Measurements from ENCODE around the gene SEZ6L.

DNA sequence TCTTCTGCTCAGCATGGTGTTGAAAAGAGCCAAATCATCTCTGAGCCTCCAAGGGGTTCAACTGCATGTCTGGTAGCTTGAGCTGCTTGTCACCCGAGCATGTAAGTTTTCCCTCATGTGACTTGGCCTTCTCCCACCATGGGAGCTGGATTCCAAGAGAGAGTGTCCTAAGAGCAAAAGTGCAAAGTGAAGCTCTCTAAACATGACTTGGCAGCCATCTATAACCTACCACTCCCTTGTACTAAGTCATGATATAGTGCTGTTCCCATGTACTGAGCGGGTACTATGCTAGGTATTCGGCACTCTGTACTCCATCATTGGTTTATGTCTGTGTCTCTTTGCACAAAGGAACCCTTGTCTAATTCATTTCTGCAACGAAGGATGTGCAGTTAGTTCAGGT lies 19.1 kb downstream of the SEZ6L start:
- TF ChIP-seq, protein P1, sequence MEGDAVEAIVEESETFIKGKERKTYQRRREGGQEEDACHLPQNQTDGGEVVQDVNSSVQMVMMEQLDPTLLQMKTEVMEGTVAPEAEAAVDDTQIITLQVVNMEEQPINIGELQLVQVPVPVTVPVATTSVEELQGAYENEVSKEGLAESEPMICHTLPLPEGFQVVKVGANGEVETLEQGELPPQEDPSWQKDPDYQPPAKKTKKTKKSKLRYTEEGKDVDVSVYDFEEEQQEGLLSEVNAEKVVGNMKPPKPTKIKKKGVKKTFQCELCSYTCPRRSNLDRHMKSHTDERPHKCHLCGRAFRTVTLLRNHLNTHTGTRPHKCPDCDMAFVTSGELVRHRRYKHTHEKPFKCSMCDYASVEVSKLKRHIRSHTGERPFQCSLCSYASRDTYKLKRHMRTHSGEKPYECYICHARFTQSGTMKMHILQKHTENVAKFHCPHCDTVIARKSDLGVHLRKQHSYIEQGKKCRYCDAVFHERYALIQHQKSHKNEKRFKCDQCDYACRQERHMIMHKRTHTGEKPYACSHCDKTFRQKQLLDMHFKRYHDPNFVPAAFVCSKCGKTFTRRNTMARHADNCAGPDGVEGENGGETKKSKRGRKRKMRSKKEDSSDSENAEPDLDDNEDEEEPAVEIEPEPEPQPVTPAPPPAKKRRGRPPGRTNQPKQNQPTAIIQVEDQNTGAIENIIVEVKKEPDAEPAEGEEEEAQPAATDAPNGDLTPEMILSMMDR (conservative IDR thresholded peaks at IDR 0.05 in 1 of 2, IDR thresholded peaks at IDR 0.05 in 1 of 2; ENCODE audit: extremely low read depth in 1 of 2, insufficient read depth in 1 of 2, low read depth in 1 of 2, low read length in 2 of 2) = no peak
- TF ChIP-seq EZH2 (IDR thresholded peaks at IDR 0.05; ENCODE audit: borderline replicate concordance, low read length) = no peak
